Astrocyte (in vitro differentiated cells and primary cell): ENCODE results near the gene HOXB7.

ENCODE experiments used
- EZH2 ChIP-seq: IDR thresholded peaks from 2 replicates; pipeline ENCODE4 v1.6.1; 2012; ENCODE audit warnings: mild to moderate bottlenecking, low read length, inconsistent platforms; ENCODE audit not compliant: insufficient read depth
- TF ChIP-seq, protein P1 (sequence below): IDR thresholded peaks from 2 replicates; pipeline ENCODE4 v1.5.1; 2011; ENCODE audit warnings: low read depth, mild to moderate bottlenecking, inconsistent platforms, low read length, moderate library complexity; ENCODE audit not compliant: insufficient read depth

DNA sequence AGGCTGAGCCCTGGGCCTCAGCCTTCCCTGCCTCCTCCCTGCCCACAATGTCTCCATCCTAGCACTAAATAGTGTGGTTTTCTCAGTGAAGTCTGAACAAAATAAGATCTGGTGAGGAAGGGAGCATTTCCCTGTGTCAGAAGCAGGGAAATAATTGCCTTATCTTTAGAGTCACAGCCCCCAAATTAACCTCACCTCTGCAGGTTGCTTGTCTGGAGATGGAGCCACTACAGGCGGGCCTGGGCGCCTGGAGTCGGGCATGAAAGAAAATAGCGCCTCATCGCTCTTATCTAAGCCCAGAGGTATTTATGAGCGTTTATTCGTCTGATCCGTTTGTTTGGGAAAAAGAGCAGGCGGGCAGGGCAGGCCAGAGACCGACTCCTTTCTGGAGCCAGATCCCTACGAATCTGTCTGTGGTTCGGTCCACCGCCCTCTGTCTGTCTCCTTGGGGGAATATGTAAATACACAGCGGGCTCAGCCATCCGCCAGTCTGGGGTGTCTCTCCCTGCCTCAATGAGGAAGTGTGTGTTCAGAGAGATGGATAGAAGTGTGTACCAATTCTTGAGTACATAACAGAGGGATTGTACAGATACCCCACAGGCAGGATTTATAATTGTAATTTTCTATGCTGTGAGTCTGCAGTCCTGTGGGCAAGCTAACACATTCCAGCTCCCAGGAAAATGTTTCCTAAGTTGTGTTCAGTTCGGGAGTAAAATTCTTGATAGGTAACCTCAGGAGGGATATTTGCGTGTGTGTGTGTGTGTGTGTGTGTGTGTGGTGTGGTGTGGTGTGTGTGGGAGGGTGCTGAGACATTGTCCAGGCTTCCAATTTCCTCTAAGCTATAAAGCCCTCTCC is 10.3 kb downstream of the HOXB7 start:
- TF ChIP-seq, protein P1, sequence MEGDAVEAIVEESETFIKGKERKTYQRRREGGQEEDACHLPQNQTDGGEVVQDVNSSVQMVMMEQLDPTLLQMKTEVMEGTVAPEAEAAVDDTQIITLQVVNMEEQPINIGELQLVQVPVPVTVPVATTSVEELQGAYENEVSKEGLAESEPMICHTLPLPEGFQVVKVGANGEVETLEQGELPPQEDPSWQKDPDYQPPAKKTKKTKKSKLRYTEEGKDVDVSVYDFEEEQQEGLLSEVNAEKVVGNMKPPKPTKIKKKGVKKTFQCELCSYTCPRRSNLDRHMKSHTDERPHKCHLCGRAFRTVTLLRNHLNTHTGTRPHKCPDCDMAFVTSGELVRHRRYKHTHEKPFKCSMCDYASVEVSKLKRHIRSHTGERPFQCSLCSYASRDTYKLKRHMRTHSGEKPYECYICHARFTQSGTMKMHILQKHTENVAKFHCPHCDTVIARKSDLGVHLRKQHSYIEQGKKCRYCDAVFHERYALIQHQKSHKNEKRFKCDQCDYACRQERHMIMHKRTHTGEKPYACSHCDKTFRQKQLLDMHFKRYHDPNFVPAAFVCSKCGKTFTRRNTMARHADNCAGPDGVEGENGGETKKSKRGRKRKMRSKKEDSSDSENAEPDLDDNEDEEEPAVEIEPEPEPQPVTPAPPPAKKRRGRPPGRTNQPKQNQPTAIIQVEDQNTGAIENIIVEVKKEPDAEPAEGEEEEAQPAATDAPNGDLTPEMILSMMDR, result no peak
- no peak for TF ChIP-seq EZH2
